ENCODE results near the gene MFRP. TPM values are rescaled to one million over a fixed set of nuclear protein-coding genes. Genes with fewer than 3 reads are reported as not detected.

The MFRP gene
- total RNA-seq, 2 experiments from 2014 or later, result not detected

DNA sequence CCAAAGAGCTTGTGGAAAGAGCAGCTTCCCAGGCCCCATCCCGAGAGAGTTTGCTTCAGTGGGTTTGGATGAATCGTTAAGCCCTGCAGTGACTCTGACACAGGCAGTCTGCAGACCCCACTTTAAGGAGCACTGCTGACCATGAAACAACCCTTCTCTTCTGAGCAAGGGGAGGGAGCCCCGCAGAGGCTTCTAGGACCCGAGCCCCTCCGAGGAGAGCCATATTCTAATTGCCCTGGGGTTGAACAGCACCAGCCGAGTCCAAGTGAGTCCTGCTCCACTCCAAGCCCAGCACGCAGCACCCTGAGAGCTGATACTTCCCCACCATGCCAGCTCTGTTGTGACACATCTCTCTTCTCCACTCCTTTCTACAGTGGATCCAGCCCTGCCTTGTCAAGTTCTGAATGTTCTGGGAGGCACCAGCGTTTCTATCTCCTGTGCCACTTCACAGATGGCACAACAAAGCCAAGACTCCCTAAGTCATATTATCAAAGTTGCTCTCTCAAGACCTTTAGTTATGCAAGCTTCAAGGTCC lies 24.6 kb upstream of the MFRP start:
- Mint-ChIP-seq H3K36me3 (ENCODE audit: low read depth) (no peaks in the 10 kb centered on the region), H3K27ac (no peak overlapping the region), H3K27me3 (ENCODE audit: low read depth) (peaks cover 28% of the 10 kb centered on the region), H3K9me3 (no peaks in the 10 kb centered on the region), H3K4me3 (no peak overlapping the region), H3K4me1 (ENCODE audit: low read depth) (peaks cover 4% of the 10 kb centered on the region)
- CTCF ChIA-PET, result interaction anchor here (1.0 to 1.7 kb wide), 3 partner anchors 9 to 15 kb away, joined by 3 to 5 read pairs (median 5); no protein-coding TSS in a partner anchor
- intact Hi-C loops (cut with micrococcal nuclease), result no loop called here
- DNase-seq, result no peak

DNA sequence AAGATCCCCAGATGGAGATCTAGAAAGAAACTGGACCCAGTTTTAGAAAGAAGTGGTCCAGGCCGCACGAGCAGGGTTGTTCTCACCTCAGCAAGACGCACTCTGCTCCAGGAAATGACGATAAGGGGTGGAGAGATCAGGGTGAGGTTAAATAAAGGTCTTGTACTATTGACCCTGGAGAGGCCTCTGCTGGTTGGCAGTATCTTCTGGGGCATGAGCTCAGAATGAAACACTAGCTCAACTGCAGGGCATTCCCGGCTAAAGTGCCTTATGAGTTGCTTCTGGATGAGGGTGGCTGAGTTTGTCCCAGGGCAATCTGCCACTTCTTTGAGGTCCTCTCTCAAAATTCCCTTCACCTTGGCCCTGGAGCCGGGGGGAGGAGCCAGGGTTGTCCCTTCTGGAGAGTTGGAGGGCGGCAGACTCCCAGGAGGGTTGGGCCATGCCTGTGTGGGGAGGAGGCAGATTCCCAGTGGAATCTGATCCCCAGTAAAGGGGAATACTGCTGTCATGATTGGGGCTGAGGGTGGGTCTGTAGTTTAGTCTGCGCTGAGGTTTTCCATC lies 24.1 kb upstream of the MFRP start:
- no peak for DNase-seq
- intact Hi-C loops (cut with micrococcal nuclease), result no loop called here
- Mint-ChIP-seq H3K27me3 (ENCODE audit: low read depth) (peaks cover 29% of the 10 kb centered on the region), H3K36me3 (ENCODE audit: low read depth) (no peaks in the 10 kb centered on the region), H3K4me3 (no peak overlapping the region), H3K4me1 (ENCODE audit: low read depth) (peaks cover 4% of the 10 kb centered on the region), H3K9me3 (no peaks in the 10 kb centered on the region), H3K27ac (no peak overlapping the region)
- CTCF ChIA-PET, result interaction anchor here (1.0 to 1.7 kb wide), 3 partner anchors 9 to 14 kb away, joined by 3 to 5 read pairs (median 5); no protein-coding TSS in a partner anchor

DNA sequence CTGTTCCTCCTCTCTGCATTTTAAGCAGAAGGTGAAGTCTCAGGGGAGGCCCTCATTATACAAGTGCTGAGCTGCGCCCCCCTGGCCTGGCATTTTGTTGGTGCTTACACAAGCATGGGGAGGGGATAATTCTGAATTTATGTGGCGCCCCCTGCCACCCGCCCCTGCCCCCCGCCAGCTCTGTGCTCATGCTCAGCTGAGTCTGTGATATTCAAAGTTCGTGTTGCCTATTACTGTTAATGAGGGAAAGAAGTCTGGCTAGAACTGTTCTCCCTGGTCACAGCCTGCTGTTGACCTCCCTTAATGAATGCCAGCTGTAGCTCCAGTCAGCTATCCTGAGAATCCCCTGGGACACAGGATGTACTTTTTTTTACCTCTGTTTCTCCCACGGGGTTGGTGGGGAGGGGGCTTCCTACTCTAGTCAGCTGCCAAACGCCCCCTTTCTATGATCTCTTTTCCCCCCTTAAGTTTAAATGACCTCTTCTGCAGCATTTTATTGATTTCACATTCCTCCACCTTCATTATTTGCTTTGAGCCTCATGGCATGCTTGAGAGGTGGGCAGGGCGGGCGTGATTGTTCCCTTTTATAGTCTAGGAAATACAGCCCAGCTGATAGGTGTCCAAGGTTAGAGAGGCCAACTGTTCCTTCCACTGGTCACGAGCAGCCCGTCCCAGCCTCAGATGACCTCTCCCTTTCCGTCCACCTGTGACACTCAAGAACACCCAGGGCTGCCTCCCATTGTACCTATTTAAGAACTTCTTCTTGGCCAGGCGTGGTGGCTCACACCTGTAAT lies 22.8 kb upstream of the MFRP start:
- Mint-ChIP-seq H3K27me3 (ENCODE audit: low read depth) (peaks cover 41% of the 10 kb centered on the region), H3K36me3 (ENCODE audit: low read depth) (no peaks in the 10 kb centered on the region), H3K4me3 (no peak overlapping the region), H3K9me3 (no peaks in the 10 kb centered on the region), H3K27ac (no peak overlapping the region), H3K4me1 (ENCODE audit: low read depth) (peaks cover 9% of the 10 kb centered on the region)
- DNase-seq, result no peak
- intact Hi-C loops (cut with micrococcal nuclease), result no loop called here
- CTCF ChIA-PET, result interaction anchor here (0.7 to 2.9 kb wide), 5 partner anchors 12 to 199 kb away, joined by 3 to 11 read pairs (median 6); partner anchors contain the start of gene USP2

DNA sequence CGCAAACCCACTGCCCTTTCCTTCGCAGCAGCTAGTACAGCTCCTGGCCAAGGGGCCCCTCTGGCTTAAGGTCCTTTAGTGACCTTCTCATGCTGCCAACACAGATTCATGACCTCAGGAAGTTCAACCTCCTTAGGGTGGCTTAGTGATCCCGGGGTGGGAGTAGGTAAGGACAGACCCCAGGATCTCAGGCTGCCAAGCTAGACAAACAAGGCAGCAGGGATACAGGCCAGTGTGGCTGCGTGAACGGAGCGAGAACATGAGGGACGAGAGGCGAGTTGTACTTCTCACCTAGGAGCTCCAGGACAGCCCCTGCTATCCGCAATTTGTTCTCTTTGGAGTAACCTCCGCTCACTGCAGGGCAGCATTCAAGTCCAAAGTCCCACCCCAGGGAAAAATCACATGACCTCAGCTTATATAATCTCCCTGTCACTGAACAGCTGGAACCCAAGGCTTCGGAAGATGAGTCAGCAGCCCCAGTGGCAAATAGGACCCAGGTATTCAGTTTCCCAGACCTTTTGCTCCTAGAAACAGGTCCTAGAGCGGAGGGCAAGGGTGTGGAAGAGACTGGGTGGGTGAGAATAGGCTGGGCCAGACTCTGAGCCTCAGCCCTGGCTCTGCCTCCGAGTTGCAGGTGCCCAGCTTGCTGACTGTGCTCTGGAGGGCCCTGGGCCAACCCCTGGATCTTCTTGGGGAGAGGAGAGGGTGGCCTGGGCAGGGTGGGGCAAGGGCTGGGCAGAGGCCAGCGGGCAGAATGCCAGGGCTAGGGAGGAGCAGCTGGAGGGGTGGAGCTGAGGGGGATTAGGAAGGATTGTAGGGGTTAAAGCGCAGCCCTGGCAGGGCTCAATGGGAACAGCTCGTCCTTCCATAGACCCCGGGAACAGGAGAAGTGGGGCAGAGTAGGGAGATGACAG lies 21.9 kb upstream of the MFRP start:
- Mint-ChIP-seq H3K27ac (no peak overlapping the region), H3K4me1 (ENCODE audit: low read depth) (peaks cover 6% of the 10 kb centered on the region), H3K36me3 (ENCODE audit: low read depth) (no peaks in the 10 kb centered on the region), H3K27me3 (ENCODE audit: low read depth) (peaks cover 42% of the 10 kb centered on the region), H3K9me3 (no peaks in the 10 kb centered on the region), H3K4me3 (no peak overlapping the region)
- intact Hi-C loops (cut with micrococcal nuclease), result no loop called here
- peak; percentile 2 for DNase-seq
- CTCF ChIA-PET, result interaction anchor here (1.7 to 2.9 kb wide), 4 partner anchors 12 to 106 kb away, joined by 3 to 11 read pairs (median 8); partner anchors contain the start of gene USP2

DNA sequence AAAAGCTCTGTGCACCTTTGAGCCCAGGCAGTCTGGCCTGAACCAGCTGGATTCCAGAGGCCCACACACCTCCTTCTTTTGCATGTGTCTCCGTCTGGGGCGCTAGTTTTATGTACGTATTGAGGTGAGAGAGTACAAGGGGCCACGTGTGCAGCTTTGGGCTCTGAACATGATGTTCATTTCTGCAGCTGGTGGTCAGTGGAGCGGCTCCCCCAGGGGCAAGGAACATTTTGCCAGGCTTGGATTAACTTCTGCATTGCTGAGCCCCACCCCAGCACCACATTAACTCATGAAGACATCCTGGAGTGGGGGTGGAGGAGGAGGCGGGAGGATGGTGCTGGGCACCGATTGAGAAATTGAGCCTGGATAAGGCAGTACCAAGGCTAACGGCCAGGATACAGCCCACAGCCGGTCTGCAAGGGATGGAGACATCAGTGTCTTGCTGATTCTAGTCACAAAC lies 21.2 kb upstream of the MFRP start:
- H3K36me3 Mint-ChIP-seq (ENCODE audit: low read depth), result no peaks in the 10 kb centered on the region
- H3K27ac Mint-ChIP-seq, result no peak overlapping the region
- no peak overlapping the region for H3K4me3 Mint-ChIP-seq
- H3K4me1 Mint-ChIP-seq (ENCODE audit: low read depth), result peaks cover 6% of the 10 kb centered on the region
- no peaks in the 10 kb centered on the region for H3K9me3 Mint-ChIP-seq
- DNase-seq, result no peak
- H3K27me3 Mint-ChIP-seq (ENCODE audit: low read depth), result peaks cover 45% of the 10 kb centered on the region
- intact Hi-C loops (cut with micrococcal nuclease), result no loop called here
- CTCF ChIA-PET, result interaction anchor here (2.4 to 2.9 kb wide), 2 partner anchors 14 to 107 kb away, joined by 6 to 10 read pairs; partner anchors contain the start of gene USP2

DNA sequence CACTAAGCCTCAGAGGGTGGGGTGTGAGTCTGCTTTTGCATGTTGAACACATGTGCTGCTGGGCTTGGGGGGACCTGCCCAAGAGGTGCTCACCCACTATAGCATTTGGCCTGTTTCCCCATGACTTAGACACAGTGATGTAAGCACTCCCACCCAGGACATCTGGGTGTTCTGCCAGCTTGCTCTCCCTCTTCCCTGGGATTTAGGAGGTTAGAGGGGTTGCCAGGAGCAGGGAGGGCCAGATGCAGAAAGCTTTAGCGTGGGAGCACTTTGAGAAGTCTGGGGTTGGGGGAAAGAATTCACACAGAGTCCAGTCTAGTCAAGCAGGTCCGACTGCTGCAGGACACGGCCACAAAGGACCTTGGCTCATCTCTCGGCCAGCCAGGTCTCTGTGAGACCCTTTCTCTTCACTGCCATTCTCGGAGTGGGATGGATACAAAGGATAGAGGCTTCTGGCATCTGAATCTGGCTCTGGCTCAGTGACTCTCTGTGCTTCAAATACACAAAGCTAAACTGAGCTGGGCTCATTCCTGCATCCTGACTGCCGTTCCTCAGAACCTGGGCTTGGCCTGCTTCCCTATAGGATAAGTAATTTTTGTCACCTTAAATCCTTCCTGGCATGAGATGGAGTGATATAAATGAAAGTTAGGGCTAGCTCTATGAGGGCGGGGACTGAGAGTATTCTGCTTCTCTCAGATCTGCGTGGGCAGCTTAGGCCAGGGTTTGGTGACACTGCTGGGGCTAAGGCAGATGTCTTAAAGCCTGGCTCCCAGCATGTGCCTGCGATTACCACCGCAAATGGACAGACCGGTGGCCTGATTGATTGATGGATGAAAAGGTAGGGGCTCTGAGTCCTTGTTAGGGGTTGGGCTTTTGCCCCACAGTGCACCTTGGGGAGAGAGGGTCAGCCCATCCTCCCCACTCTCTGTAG lies 20.4 kb upstream of the MFRP start:
- no peak for DNase-seq
- Mint-ChIP-seq H3K4me3 (no peak overlapping the region), H3K4me1 (ENCODE audit: low read depth) (peaks cover 6% of the 10 kb centered on the region), H3K9me3 (no peaks in the 10 kb centered on the region), H3K36me3 (ENCODE audit: low read depth) (no peaks in the 10 kb centered on the region), H3K27me3 (ENCODE audit: low read depth) (peaks cover 53% of the 10 kb centered on the region), H3K27ac (no peak overlapping the region)
- CTCF ChIA-PET, result interaction anchor here (2.4 to 3.4 kb wide), 3 partner anchors 10 to 108 kb away, joined by 6 to 13 read pairs (median 10); partner anchors contain the start of gene USP2
- intact Hi-C loops (cut with micrococcal nuclease), result no loop called here

DNA sequence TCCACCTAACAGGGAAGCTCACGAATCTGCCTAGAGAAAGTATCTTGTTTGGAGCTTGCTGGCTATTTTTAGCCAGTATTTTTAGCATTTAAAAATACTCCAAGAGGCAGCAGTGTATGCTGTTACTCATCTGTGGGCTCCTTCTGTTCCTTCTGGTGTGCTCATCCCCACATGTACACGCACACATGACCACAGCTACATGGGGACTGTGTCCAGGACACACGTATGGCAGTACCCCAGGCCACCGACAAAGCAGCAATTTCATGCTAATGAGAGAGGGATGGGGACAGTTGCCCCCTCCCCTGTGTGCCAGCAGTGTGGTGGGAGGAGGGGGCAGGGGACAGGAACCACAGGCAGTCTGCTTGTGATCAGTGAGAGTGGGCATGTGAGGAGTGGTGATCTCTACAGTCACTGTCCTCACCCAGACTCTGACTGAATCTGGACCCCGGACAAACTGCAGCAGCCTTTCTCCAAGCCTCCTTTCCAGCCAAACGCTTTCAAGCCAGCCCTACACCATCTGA lies 18.6 kb upstream of the MFRP start:
- H3K27ac Mint-ChIP-seq, result no peak overlapping the region
- H3K9me3 Mint-ChIP-seq, result no peaks in the 10 kb centered on the region
- no peak for DNase-seq
- peaks cover 10% of the 10 kb centered on the region for H3K4me1 Mint-ChIP-seq (ENCODE audit: low read depth)
- no peaks in the 10 kb centered on the region for H3K36me3 Mint-ChIP-seq (ENCODE audit: low read depth)
- CTCF ChIA-PET, result interaction anchor here (1.2 to 3.4 kb wide), 4 partner anchors 9 to 109 kb away, joined by 5 to 13 read pairs (median 8); partner anchors contain the start of gene USP2
- no peak overlapping the region for H3K4me3 Mint-ChIP-seq
- intact Hi-C loops (cut with micrococcal nuclease), result no loop called here
- peaks cover 48% of the 10 kb centered on the region for H3K27me3 Mint-ChIP-seq (ENCODE audit: low read depth)

DNA sequence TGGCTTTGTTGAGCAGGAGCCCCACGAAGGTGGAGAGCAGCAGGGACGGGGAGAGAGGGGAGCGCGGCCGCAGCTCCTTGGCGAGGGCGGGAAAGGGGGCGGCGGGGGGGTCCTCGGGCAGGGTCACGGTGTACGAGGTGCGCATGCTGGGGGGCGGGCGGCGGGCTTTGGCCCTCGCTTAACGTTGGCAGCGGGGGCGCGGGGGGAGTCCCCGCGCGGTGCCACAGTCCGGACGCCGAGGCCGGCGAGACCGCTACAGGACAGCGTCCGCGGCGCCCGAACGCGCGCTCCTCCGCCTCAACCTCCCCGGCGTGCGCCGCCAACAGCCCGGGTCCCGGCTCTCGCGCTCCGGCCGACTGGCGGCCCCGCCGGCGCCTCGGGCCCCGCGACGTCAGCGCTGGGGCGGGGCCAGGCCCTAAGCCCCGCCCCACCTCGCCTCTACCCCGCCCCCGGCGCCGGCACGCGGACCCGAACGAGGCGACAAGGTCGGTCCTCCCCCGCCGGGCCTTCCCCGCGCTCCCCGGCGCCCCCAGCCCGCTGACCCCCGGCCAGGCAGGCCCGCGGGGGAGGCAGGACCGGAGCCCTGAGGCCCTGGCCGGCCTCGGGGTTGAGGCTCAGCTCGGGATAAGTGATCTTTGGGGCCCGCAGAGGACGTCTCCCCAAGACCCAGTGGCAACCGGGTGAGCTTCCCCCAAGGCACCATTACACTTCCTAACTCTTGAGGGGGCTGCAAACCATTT lies 17.5 kb upstream of the MFRP start:
- CTCF ChIA-PET, result interaction anchor here (1.2 to 3.4 kb wide), 5 partner anchors 7 to 110 kb away, joined by 5 to 13 read pairs (median 9); partner anchors contain the start of gene USP2
- DNase-seq, result peak; percentile 42
- H3K9me3 Mint-ChIP-seq, result no peaks in the 10 kb centered on the region
- peaks cover 10% of the 10 kb centered on the region for H3K4me1 Mint-ChIP-seq (ENCODE audit: low read depth)
- peak overlapping the region; percentile 63 for H3K4me3 Mint-ChIP-seq
- H3K27ac Mint-ChIP-seq, result no peak overlapping the region
- H3K27me3 Mint-ChIP-seq (ENCODE audit: low read depth), result peaks cover 39% of the 10 kb centered on the region
- intact Hi-C loops (cut with micrococcal nuclease), result no loop called here
- H3K36me3 Mint-ChIP-seq (ENCODE audit: low read depth), result no peaks in the 10 kb centered on the region

DNA sequence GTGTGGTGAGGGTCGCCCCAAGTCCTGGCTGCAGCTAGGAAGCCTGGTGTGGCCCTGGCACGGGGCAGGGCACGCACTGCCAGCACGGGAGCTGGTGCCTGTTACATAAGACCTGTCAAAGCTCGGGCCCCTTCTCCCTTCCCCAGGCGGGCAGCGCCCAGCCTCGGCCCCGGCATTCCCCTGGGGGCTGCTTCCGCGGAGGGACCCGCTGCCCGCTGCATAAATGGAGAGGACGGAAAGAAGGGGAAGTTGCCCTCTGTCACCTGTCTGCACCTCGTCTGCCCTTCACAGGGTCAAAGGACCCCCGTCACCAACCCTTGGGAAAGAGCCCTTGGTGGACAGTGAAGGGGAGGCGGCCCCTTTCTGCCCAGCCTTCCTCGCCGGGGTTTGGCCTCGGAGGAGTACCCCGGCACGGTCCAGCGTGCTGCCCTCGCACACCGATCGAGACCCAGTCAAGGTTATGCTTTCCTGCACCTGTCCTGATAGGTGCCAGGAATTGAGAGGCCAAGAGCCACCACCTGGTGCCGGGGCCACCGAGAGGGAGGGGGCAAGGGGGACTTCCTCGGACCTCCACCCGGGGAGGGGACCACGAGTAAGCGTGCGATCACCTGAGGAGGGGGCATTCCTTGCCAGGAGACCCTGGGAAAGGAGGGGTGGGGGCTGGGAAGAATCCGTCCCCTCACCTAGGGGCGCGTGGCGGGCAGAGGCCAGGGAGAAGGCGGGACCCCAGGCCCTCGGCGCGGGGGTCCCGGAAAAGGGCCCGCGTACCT lies 16.8 kb upstream of the MFRP start:
- H3K4me3 Mint-ChIP-seq, result peak overlapping the region; percentile 10
- CTCF ChIA-PET, result interaction anchor here (0.6 to 3.3 kb wide), 3 partner anchors 7 to 22 kb away, joined by 3 to 12 read pairs (median 5); partner anchors contain the start of gene C1QTNF5
- H3K36me3 Mint-ChIP-seq (ENCODE audit: low read depth), result no peaks in the 10 kb centered on the region
- peaks cover 36% of the 10 kb centered on the region for H3K27me3 Mint-ChIP-seq (ENCODE audit: low read depth)
- no peak for DNase-seq
- H3K9me3 Mint-ChIP-seq, result no peaks in the 10 kb centered on the region
- intact Hi-C loops (cut with micrococcal nuclease), result no loop called here
- H3K27ac Mint-ChIP-seq, result no peak overlapping the region
- H3K4me1 Mint-ChIP-seq (ENCODE audit: low read depth), result peaks cover 10% of the 10 kb centered on the region

DNA sequence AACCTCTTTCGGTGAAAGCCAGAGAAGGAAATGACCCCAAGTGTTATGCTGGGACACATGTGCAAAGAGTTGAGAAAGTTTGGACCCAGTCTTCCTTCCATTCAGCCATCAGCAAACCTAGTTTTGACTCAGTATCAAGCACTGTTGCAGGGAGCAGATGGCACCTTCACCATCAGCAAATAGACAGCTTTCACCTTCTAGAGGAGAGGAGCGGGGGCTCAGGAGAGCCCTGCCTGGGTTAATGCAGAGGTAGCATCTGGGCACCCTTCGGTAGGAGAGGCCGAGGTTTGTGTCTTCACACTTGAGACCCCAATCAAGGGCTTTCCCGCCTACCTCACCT lies 16.2 kb upstream of the MFRP start:
- no peak overlapping the region for H3K27ac Mint-ChIP-seq
- peaks cover 36% of the 10 kb centered on the region for H3K27me3 Mint-ChIP-seq (ENCODE audit: low read depth)
- H3K4me3 Mint-ChIP-seq, result no peak overlapping the region
- peaks cover 10% of the 10 kb centered on the region for H3K4me1 Mint-ChIP-seq (ENCODE audit: low read depth)
- DNase-seq, result no peak
- CTCF ChIA-PET, result interaction anchor here (0.6 to 3.3 kb wide), 5 partner anchors 8 to 112 kb away, joined by 3 to 12 read pairs (median 5); partner anchors contain the start of gene C1QTNF5
- no peaks in the 10 kb centered on the region for H3K36me3 Mint-ChIP-seq (ENCODE audit: low read depth)
- intact Hi-C loops (cut with micrococcal nuclease), result no loop called here
- no peaks in the 10 kb centered on the region for H3K9me3 Mint-ChIP-seq
